Kidney tubule cell (primary cell): ENCODE results near the gene ABHD8.

ENCODE experiments used
- DNase-seq: peaks from one replicate; pipeline ENCODE4 v3.0.0-alpha.2; 2018; ENCODE audit warnings: low spot score

ABHD8 gene, protein sequence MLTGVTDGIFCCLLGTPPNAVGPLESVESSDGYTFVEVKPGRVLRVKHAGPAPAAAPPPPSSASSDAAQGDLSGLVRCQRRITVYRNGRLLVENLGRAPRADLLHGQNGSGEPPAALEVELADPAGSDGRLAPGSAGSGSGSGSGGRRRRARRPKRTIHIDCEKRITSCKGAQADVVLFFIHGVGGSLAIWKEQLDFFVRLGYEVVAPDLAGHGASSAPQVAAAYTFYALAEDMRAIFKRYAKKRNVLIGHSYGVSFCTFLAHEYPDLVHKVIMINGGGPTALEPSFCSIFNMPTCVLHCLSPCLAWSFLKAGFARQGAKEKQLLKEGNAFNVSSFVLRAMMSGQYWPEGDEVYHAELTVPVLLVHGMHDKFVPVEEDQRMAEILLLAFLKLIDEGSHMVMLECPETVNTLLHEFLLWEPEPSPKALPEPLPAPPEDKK

DNA sequence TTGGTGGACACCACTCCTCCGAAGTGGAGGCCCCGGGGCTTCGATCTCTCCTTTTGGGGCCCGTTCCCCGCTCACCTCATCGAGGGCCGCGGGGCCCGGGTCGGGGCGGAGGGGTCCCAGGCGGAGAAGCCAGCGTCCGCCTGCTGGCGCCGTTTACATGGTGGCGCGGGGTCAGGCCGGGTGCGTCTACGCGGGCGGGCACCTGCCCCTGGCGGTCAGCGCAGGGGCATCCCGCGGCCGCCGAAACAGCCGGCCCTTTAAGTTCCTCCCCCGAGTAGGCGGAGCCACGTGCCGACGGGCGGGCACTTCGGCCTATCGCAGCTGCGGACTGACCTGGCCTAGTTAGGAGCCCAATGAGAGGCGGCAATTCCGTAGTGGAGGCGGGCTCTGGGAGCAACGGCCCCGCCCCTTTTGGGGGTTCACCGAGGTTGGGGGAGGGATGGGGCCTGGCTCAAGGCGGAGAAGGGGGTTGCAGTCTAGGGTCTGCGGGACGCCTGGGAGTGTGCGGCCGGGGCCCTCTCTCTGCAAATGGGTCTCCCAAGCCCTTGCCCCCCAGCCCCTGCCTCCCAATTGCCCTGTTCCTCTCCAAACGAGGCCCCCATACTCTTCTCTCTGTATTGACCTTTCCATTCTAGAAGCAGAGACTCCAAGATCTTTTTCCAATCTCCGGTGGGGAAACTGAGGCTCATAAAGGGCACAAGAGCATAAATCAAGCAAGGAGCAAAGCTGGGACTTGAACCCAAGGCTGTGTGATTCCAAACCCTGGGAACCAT is at the start of gene ABHD8:
Gene ABHD8 (minus strand): TSS at position 259 of the 773 bp plus-strand sequence. CDS start 1,809 bp downstream, outside the sequence.
- peak; percentile 97 for DNase-seq

GRCh38 chr19:17352608-17353280 is 49.5 kb upstream of the ABHD8 start:
- DNase-seq = no peak

- DNase-seq = no peak
Observed at GRCh38 chr19:17351815-17352435, 48.7 kb upstream of the ABHD8 start.

DNA sequence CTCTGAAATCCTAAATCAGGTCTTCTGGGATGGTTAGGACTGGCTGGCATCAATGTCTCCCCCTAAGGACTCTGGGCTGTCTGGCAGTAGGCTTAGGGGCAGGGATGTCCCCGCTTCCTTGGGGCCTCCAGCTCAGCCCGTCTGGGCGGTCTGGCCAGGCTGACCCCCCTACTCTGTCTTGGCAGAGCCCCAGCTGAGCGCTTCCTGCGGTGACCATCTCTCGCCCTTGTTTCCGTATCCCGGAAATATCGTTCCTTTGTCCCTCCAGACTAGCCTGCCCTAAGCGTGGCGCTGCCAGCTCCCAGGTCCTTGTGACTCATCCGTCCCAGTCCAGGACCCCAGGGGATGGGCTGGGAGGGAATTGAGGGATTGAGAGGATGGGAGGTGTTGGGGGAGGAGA is 45.5 kb upstream of the ABHD8 start:
- peak; percentile 73 for DNase-seq

GRCh38 chr19:17347877-17348276 is 44.7 kb upstream of the ABHD8 start:
- DNase-seq = no peak

- no peak for DNase-seq
Observed at GRCh38 chr19:17347361-17347760, 44.1 kb upstream of the ABHD8 start.

- peak; percentile 71 for DNase-seq
Observed at GRCh38 chr19:17346109-17346671, 43.0 kb upstream of the ABHD8 start.

- no peak for DNase-seq
Observed at GRCh38 chr19:17341845-17342244, 38.6 kb upstream of the ABHD8 start.

GRCh38 chr19:17341386-17341785 is 38.2 kb upstream of the ABHD8 start:
- DNase-seq = no peak

DNA sequence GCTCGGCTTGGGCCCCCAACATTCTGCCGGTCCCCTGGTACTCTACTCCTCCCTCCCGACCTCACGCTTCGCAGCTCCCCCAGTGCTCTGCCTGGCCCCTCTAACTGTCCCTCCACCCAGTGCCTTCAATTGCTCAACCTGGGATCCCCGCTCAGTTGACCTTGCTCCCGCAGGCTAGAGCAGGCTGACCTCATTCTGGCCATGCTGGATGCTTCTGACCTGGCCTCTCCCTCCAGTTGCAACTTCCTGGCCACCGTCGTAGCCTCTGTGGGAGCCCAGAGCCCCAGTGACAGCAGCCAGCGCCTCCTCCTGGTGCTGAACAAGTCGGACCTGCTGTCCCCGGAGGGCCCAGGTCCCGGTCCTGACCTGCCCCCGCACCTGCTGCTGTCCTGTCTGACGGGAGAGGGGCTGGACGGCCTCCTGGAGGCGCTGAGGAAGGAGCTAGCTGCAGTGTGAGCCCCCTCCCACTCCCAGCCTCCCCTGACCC is 37.7 kb upstream of the ABHD8 start:
- no peak for DNase-seq

- no peak for DNase-seq
Observed at GRCh38 chr19:17340302-17340870, 37.2 kb upstream of the ABHD8 start.

DNA sequence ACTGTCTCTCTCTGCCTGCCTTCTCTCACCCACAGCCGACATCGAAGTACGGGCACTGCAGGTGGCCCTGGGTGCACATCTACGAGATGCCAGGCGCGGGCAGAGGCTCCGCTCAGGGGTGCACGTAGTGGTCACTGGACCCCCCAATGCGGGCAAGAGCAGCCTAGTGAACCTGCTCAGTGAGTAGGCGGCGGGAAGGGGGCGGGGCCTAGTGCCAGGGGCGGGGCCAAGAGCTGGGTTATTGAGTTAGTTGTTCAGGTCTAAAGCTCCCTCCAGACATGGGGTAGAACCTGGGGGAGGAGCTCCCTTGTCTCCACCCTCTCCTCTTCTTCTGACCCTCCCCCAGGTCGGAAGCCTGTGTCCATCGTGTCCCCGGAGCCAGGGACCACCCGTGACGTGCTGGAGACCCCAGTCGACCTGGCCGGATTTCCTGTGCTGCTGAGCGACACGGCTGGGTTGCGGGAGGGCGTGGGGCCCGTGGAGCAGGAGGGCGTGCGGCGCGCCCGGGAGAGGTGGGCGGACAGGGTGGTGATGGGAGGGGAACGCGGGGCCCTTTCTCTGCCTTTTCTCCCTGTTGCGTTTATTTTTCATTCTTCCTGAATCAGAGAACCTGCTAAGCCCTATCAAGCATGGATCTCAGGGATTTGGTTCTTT is 36.0 kb upstream of the ABHD8 start:
- no peak for DNase-seq

DNA sequence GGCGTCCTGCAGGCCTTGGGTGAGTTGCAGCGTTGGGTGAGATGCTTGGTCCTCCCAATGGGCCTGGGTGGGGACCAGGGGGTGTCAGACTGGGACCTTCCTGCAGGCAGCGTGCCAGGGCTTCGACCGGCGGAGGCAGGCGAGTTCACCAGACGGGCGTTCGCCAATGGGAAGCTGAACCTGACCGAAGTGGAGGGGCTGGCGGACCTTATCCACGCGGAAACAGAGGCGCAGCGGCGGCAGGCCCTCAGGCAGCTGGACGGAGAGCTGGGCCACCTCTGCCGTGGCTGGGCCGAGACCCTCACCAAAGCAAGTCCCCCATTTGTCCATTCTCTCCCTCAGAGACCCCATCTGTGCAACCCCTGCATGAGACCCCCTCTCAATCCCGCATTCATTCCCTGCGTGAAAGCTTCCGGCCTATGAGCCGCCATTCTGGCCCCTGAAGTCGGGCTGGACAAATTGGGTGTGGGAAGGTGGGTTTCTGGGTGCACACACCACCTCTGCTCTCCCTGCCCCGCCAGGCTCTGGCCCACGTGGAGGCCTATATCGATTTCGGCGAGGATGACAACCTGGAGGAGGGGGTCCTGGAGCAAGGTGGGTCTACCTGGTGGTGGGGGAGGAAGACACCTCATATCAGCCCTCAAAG is 35.3 kb upstream of the ABHD8 start:
- no peak for DNase-seq

DNA sequence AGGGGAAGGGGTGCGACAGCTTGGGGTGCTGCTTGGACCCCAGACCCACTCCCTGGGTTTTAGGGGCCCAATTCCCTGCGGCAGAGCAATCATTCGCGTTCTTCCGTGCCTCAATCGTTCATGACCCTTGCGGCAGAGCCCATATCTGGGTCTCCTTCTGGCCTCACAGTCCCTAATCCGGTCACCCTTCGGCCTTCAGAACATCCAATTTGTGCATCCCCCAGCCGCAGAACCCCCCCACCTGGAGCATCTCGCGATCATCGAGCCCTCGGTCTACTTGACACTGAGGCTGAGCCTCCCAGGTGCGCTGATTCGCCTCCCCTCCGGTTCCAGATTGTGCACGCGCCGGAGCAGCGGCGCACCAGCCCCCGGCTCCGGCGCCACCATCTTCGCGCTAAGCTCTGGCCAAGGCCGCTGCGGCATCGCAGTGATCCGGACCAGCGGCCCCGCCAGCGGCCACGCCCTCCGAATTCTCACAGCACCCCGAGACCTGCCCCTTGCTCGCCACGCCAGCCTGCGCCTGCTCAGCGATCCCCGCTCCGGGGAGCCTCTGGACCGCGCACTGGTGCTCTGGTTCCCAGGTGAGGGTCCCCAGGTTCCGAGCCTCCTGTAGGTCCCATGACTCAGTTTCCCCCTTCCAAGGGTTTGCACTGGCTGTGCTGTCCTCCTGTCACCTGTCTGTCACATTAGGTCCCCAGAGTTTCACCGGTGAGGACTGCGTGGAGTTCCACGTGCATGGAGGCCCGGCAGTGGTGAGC is 34.6 kb upstream of the ABHD8 start:
- peak; percentile 26 for DNase-seq

DNA sequence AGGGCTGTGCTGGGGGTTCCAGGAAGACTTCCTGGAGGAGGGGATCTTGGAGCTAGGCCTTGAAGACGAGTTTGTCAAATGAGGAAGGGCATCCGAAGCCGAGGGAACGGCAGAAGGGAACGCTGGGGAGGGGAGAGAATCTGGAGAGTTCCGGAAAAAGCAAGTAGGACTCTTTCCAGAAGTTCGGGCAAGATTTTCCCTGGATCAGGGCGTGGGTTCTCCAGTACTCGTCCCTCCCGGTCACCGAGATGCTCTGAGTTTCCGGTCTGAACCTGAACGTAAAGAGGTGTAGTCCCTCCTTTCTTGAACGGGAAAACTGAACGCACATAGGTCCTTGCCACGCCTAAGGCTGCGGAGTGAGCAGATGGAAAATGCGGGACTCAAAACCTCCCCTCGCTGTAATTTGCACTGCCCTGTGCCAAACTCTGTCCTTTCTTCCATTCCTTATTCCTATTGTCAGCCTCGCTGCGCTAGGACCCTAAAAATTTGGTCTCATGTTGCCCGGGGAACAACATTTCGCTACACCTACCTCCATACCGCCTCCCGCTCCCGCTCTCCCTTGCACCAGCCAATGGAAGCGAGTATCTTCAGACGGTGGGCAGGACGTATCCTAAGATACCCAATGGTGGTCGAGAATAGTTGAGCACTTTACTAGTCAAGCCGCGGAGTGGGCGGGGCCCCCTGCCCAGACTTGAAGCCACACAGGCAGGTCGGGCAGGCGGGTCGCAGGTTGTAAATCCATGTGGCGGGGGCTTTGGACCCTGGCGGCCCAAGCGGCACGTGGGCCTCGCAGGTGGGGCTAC is 33.8 kb upstream of the ABHD8 start, which contains the start of gene GTPBP3:
Gene GTPBP3 (plus strand): TSS at position 682 of the 803 bp plus-strand sequence. CDS start 59 bp downstream, at position 741.
- peak; percentile 98 for DNase-seq

GRCh38 chr19:17335575-17335974 is 32.4 kb upstream of the ABHD8 start:
- no peak for DNase-seq

GRCh38 chr19:17334414-17335409 is 31.5 kb upstream of the ABHD8 start, which contains the start of gene ANO8:
Gene ANO8 (minus strand): TSS chr19:17334855. CDS start chr19:17334670, 185 bp downstream.
- DNase-seq = peak; percentile 96
